Activated CD8-positive, alpha-beta memory T cell treated with anti-CD3 and anti-CD28 coated beads for 24 hours (primary cell): ENCODE data around the gene RGS10.
"Not testable (repeated sequence)": the region's sequence is repeated elsewhere in the genome, so short reads cannot be mapped to it uniquely, and the experiment has no call there.

Experiments
- DNase-seq: peaks from one replicate; pipeline ENCODE4 v3.0.0-alpha.2; 2020

The RGS10 gene

DNA sequence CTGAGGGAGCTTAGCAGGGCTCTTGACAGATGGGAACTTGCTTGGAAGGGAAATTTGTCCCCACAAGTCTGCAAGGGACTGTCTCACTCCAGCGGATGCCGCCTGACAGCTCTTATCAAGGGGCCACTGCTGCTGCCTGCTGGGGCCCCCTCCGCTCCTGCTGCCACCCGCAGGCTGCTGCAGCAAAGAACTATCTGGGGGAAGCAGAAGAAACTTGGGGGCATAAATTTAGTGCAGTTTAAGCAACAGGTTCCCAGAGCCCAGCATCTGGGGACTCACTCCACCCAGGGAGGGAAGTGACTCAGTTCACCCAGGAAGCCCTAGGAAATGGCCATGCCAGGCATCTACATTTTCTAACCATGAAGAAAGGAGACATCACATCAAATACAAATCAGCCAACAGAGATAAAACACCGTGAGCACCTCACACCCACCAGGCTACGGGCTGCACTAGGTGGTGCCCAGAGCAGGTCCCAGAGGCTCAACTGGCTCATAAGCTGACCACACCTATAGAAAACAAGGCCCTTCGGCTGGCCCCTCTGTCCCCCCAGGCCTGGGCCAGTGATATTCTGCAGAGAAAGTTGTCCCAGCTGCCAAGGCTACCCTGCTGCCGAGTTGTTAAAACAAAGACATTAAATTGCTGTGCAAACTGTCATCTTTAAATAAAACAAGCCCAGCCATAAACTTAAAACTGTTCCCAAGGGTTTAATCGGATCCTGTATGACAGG, 3.7 kb downstream of the RGS10 start:
- DNase-seq, result peak; percentile 72

DNA sequence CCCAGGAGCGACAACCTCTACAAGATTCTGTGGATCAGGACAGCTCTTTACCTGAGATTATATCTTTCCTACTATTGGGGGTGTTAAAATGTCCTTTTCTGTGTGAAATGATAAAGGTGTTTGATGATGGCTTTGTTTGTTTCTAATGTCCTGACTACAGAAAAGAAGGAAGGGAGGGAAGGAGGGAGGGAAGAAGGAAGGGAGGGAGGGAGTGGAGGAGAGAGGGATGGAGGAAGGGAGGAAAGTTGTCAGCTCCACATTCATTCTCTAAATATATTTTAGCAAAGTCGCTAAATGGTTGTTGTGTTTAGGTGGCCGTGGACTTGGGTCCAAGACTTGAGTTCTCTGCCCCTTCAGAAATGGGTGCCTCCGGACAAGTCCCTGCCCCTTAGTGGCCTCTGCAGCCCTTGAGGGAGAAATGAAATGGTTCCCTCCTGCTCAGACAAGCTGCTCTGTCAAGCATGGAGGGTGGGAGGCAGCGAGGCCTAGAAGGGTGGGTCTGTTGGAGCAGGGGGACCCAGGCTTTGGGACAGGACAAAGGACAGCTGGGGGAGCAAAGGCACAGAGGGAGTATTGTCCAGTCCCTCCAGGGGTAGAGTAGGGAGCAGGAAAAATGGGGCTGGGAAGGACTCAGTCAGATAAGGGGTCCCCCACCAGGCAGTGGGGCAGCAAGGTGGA, 4.4 kb downstream of the RGS10 start:
- no peak for DNase-seq

DNA sequence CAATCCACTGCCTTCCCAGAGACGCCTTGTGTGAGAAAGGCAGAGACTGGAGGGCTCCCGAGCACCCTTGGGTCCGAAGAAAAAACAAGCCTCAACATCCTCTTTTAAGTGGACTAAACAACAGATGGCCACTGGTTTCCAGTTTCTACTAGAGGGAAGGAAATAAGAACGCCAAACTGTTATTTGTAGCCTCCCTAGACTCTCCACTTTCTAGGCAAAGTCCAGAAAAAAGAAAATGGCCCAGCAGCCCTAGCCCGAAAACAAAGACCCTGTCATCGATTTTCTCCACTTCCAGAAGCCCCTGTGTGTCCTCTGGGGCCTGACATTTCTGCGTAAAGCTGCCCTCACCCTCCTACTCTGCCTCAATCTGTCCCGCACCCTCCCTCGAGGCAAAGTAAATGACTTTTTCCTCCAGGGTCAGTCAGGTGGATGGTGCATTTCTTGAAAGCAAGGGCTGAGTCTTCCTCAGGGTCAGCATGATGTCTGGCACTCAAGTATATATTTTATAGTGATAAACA, 6.0 kb downstream of the RGS10 start:
- DNase-seq, result no peak

DNA sequence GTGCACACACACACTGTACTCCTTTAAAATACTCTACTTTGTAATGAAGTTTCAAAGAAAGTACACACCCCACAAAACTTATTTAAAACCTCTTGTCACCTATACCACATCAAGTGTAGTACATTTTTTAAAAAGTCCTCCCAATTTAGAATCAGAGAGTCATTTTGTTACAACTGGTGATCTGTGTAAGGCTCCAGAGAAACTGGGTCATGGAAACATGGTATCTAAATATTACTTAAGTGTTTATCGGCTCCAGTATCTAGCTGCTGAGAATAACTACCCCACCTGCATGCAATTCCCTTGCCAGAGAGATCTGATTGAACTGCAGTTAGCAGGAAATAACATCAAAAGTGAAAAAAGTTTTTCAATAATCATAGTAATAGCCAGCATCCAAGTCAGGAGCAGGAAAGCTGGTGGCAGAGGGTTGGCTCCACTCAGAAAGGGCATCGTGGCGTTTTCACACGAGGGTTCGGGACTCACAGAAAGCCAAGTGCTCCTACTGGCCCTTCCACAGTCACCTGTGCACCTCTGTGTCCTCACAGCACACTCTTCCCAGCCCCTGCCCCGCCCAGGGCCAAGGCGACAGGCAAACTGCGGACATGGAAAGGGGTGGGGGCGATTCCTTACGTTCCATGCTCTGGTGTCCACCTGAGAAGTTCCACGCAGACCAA, 6.5 kb downstream of the RGS10 start:
- no peak for DNase-seq

DNA sequence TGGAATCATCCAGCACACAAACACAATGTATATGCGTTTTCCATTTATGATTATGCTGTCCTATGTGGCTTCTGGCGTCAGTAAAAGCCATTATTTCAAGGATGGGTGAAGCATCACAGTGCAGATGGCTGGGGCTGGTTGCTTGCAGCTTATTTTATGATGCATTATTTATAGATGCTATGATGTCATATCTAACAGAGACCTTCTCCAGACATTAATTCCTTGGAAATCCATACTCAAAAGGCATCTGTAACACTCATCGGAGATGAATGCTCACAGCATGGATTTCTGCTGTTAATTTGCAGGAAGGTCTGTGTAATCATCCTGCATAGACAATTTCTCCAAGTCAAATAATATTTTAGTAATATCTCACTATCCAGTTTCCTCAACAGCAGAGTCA, 7.2 kb downstream of the RGS10 start:
- DNase-seq, result no peak

DNA sequence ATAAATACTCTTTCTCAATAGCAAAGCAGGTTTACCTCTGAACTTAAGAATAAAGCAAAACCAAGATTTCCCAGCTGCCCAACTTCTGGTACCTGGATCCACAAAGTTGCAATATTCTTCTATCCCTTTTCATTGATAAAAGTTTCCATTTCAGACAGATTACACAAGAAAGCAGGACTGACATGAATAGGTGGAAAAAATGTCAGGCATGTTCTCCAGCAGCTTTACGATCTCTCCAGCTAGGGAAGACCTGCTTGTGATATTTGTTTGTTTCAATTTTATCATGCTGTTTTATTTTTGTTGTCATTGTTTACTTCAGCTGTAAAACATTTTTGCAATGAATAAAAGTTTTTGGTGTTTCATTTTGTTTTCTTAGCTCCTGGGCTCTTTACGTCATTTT, 9.0 kb downstream of the RGS10 start:
- DNase-seq, result no peak

DNA sequence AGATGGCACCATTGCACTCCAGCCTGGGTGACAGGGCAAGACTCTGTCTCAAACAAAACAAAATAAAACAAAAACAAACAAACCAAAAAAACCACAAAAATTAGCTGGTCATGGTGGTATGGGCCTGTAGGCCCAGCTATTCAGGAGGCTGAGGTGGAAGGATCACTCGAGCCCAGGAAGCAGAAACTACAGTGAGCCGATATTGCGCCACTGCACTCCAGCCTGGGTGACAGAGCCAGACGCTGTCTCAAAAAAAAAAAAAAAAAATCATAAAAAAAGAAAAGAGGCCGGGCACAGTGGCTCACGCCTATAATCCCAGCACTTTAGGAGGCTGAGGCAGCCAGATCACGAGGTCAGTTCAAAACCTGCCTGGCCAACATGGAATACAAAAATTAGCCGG, 9.7 kb downstream of the RGS10 start:
- not testable (repeated sequence) for DNase-seq

DNA sequence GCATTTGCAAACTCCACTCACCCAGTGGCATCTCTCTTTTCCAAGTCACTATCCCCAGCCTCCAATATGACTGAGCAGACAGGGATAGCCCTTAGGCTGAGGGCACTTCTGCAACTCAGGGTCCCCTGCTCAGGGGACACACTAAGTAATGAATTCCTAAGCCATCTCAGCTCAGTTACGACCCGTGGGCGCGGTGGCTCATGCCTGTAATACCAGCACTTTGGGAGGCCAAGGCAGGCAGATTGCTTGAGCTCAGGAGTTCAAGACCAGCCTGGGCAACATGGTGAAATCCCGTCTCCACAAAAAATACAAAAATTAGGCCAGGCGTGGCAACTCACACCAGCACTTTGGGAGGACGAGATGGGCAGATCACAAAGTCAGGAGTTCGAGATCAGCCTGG, 10.3 kb downstream of the RGS10 start:
- DNase-seq, result not testable (repeated sequence)

DNA sequence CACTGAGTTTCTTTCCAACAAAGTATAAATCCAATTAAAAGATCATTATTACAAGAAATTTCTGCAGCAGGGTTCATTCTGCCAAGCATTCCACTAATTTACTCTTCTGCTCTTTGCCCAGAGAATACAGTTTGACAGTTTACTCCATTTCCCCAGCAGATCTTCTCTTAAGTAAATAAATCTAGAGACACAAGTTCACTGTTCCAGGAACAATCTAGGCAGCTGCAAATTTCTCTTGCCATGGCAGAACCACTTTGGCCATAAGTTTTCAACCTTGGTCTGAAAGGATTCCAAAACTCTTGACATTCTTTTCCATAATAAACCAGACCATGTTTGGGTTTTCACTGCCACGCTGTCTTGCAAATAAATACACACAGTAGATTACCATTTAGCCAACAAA, 11.5 kb downstream of the RGS10 start:
- DNase-seq, result no peak

DNA sequence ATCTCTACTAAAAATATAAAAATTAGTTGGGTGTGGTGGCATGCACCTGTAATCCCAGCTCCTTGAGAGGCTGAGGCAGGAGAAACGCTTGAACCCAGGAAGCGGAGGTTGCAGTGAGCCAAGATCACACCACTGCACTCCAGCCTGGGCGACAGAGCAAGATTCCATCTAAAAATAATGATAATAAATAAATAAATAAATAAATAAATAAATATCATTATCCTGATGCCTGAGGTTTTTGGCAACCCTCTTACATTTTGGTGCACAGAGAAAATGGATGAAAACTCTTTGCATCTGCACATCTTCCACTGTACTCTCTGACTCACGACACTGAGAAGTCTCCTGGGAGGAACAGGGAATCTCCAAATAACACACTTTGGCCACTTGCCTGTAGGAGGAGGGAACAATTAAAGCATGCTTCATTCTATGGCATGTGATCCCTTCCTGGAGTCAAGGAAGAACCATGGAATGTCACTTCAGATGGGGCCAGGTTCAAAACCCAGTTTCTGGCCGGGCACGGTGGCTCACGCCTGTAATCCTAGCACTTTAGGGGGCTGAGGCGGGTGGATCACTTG, 13.8 kb downstream of the RGS10 start:
- DNase-seq, result not testable (repeated sequence)

DNA sequence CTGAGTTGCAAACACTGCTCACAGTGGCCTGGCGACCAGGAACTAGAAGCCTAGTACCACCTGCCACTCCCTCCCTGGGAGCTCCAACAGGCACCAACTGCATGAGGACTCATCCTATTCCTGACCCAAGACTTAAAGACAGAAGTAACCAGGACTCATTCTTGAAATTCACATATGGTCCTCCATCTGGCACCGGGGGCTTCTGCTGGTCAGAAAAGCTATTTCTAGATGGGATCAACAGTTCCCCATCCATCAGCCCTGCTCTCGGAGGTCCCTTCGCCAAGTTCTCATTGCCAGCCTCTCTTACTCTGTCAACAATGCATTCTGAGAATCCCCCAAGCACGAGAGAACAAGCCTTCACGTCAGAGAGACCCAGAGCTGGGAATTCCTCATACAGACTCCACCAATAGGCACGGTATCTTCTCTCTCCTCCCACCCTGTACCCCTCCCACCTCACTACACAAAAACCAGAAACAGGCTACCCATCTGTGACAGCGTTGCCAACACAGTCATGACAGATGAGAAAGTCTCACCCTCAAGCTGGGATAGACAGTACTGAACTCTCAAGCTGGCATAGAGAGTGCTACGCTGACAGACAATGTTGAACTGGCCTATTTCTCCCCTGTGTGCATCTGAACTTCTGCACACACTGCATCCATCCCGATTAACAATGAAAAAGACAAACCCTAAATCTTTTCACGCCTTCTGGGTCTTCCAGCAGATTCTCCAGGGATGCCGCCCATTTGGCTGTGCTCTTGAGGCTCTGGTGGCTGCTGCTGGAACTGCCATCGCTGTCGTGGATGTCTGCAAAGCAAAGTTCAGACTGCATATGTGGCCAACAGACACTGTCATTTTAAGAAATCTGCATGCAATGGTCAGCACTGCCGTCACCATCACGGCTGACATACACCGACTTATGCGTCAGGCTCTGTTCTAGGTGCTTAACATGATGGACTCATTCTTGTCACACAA, 15.6 kb downstream of the RGS10 start:
- DNase-seq, result no peak

DNA sequence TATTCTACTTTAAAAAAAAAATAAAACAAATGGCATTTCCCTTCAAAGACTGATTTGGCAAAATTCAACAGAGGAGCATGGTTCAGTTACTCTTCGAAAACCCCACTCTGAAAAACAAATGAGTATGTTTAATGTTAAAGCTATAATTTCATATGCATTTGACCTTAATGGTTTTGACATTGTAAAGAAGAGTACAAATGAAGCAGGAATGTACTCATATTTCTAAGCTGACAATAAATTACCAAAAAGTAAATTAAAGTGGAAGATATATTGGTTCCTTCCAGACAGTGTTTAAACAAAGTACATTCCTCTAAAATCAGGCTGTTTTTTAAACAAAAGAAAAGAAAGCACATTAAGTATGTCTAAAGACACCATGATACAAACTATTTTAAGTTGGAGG, 16.4 kb downstream of the RGS10 start:
- no peak for DNase-seq

DNA sequence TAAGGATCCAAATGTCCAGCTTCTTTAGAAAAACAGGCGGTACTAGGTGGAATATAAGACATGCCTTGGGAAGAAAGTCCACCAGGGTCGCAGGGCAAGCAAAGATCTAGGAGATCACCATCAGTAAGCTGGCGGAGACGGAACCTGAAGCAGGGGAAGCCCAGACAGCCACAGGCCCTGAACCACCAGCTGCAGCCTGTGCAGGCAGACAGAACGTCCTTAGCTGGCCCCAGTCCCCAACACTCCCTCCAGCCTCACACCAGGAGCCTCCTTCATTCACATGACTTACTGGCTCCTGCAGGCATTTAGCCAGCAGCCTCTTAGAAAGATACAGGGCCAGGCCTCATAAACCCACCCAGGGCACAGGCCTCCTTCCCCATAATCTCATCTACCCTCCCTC, 17.4 kb downstream of the RGS10 start:
- no peak for DNase-seq

DNA sequence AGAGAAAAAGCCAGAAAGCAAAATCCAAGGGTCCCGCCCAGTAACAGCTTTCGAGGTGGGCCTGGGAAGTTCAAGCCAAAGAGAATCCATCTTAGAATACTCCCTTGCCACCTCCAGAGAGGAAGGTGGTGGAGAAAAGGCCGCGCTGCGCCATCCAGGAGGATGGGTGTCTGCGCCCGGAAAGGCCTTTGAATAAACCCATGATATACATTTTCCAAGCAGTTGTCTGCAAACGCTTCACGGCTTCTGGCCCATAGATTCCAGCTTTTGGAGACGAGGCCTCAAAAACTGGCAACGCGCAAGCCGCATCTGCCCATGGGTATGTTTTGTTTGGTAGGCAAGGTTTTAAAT, 17.8 kb downstream of the RGS10 start:
- no peak for DNase-seq

DNA sequence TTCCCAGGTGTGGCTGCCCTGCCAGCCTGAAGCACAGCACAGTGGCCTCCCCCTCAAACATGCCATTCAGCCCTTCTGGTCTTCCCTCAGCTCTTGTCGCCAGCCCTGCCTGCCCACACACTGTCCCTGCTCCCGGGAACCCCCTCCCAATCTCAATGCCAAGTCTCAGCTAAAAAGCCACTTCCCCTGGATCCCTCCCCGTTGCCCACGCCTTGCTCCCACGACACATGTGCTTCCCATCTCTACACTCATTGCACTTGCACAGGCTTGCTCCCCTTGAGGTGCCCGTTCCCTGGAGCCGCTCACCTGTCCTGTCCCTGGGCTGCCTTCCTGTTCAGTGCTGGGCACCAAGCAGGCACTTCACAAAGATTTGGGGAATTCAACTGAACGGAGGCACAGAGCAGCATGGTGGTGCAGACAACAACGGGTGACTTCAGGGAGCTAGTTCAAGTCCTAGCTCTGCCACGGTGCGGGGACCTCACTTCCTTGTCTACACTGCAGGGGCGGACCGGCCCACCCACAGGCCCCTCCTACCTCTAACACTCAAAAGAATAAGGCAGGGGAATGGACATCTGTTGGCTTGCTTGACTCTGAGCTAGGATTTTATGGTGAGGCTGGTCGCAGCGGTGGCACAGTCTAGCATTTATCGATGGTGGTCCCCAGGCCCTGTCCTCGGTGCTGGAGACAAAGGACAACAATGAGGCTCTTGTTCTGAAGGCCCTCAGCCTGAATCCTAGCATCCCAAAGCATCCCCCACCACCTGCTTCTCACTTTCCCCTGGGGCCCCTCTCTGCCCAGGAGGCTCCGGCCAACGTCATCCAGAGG, 18.4 kb downstream of the RGS10 start:
- DNase-seq, result no peak

DNA sequence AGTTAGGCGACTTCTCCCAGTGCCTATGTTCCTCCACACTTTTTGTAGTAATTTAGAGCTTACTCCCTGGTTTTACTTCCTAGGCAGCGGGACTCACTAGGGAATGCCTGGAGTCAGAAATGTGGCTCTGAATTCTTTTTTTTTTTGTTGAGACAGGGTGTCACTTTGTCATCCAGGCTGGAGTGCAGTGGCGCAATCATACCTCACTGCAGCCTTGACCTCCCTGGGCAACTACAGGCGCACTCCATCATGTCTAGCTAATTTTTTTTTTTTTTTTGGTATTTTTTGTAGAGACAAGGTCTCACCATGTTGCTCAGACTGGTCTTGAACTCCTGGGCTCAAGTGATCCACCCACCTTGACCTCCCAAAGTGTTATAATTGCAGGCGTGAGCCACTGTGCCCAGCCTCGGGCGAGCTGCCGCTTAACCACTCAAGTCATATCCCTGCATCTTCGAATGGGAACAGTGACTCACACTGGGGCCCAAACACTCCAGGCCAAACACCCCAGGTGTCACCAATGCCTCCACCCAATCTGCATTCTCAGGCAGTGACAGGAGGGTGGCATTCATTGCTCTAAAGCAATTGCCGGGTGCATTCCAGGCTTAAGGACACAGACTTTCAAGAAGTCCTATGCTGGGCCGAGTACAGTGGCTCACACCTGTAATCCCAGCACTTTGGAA, 19.6 kb downstream of the RGS10 start:
- no peak for DNase-seq

DNA sequence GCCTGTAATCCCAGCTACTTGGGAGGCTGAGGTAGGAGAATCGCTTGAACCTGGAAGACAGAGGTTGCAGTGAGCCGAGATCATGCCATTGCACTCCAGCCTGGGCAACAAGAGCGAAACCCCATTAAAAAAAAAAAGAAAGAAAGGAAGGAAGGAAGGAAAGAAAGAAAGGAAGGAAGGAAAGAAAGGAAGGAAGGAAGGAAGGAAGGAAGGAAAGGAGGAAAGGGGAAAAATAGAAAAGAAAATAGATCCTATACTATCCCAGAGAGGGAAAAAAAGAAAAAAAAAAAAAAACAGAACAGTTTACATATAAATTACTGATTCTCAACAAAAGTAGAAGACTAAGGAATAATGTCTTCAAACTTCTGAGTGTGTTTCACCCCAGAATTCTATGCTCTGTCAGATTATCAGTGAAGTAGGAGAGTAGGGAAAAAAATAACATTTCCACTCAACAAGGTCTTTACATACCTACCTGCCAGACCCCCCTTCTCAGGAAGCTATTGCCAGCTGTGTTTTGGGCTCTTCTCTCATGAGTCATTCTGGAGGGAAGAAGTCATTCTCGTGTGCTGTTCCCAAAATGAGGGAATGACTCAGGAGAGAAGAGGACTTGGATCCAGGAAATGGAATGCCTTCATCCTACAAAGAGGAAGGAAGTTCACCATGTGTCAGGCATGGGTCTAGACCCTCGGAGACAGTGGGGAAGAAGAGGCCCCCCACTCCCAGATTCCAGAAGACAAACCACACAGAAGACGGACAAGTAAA, 20.9 kb downstream of the RGS10 start:
- no peak for DNase-seq

DNA sequence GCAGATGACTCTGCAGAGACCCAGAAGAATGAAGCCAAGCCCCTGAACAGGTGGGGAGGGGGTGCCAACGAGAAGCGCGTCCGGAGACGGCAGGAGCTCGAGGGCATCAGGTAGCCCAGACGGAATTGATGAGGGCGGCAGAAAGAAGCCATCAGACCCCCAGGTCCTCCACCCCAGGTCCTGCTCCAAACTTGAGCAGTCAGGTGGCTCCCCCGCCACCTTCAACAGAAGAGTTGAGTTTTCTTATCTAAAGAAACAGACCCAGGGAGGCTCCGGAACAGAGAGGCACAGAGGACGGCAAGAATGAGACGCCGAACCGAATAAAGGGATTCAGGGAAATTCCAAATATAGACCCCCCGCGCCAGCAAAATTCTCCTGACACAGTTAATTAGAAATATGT, 22.2 kb downstream of the RGS10 start:
- no peak for DNase-seq

DNA sequence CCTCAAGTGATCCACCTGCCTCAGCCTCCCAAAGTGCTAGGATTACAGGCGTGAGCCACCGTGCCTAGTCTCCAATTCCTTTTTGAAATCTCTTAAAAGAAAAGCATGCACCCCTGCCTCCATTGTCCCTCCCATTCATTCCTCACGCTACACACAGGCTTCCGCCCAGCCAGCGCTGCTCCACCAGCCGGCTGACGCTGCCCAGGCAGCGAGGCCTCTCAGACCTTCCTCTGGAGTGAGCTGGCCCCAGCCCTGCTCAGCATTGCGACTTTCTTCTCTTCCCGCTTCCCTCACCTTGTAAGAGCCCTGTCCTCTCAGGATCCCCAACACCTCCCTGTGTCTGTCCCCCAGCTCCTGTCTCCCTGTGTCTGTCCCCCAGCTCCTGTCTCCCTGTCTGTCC, 23.6 kb downstream of the RGS10 start:
- DNase-seq, result no peak

DNA sequence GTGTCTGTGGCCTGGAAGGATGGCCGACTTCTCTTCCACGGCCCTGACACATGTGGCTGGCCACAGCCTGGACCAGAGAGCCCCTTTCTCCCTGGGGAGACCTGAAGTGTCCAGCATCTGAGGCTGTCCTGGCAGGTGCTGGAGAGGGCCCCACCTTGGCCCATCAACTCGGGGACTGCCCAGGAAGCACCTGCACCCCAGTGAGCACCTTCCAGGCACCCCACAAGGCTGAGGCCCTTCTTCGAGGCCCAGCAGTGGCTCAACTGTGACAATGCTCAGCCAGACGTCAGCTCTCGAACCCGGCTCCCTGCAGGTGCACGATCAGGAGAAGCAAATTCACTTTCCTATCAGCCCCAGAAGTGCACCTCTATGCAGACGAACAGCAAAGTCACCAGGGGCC, 24.3 kb downstream of the RGS10 start:
- peak; percentile 61 for DNase-seq
